Spleen (tissue), 7 donors: ENCODE measurements around the gene C6orf136.

ENCODE experiments used
- CTCF ChIP-seq, 11 experiments: fragments of 200-600 bp in 7 of 11; fragments of 450-650 bp in 4 of 11; sonication (generic) in 4 of 11; IDR thresholded peaks in 8 of 11; conservative IDR thresholded peaks in 3 of 11; 1 replicate in 7 of 11; 2 replicates in 4 of 11; pipeline versions ENCODE4 v1.4.0 to v1.8.0; 2016 to 2021; ENCODE audit warnings: antibody characterized with exemption in 11 of 11, inconsistent platforms in 4 of 11, mild to moderate bottlenecking in 1 of 11
- POLR2A ChIP-seq, 3 donors: fragments of 450-650 bp; IDR thresholded peaks; one replicate each; pipeline ENCODE4 v1.5.1; 2017; ENCODE audit warnings: antibody characterized with exemption in 3 of 3, mild to moderate bottlenecking in 1 of 3
- POLR2AphosphoS5 ChIP-seq, 3 donors: sonication (generic); formaldehyde crosslinking; IDR thresholded peaks; one replicate each; pipeline ENCODE4 v1.5.1; 2017; ENCODE audit warnings: antibody characterized with exemption in 3 of 3
- donor health status: DM: no; HTN: no; CAD: no; lungs with moderate emphysema.
- donor health status: DM: no; HTN: no; CAD: no.
- donor health status: DM: no; HTN: no; CAD: no.

- TF ChIP-seq POLR2A (IDR thresholded peaks at IDR 0.05) (no peak), CTCF (IDR thresholded peaks at IDR 0.05 in 8 of 11, conservative IDR thresholded peaks at IDR 0.05 in 3 of 11) (no peak), POLR2AphosphoS5 (IDR thresholded peaks at IDR 0.05) (no peak)
These were observed 8.8 kb downstream of the C6orf136 start for GRCh38 chr6:30655743-30656094.
